Stimulated activated CD4-positive, alpha-beta T cell treated with anti-CD3 and anti-CD28 coated beads, Interleukin-12 subunit alpha, Interleukin-12 subunit beta, amount 100 ng/mL, for 24 hours (primary cell): Measurements from ENCODE around the gene CDK9.
"Not testable (repeated sequence)": the region's sequence is repeated elsewhere in the genome, so short reads cannot be mapped to it uniquely, and the experiment has no call there.

Experiments used
- DNase-seq, 2 experiments: peaks; one replicate each; pipeline ENCODE4 v3.0.0-alpha.2; 2020; ENCODE audit warnings: low read depth in 2 of 2

Gene CDK9

DNA sequence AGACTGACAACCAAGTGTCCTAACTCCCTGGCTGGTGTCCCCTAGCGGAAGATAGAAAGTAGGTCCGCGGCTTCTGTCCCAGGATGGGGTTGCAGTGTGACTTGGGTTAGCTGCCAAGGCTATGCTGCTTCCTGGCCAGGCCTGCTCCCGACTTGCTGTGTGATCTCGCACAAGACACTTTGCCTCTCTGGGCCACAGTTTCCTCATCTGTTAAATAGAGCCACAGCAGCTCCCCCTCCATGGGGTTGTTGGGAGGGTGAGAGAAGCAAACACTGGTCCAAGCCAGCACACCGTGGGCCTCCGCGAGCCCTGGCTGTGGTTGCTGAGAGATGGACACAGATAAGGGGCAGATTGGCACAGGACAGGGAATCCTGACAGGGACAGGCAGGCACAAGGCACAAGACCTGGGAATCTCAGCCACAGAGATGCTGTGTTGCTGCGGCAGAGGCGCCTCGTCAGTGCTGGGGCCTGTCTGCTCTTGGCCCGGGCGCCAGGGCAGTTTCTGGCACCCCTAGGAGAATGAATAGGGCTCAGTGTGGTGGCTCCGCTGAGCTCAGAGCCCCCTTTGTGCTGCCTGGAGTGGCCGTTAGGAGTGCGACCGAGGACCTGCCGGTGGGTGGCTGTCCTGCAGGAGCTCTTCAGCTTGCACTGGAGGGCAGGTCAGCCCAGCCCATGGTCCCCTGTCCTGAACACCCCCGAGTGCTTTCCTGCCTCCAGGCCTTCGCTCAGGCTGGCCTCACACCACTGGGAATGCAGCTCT is 5.5 kb upstream of the CDK9 start:
- DNase-seq = no peak

DNA sequence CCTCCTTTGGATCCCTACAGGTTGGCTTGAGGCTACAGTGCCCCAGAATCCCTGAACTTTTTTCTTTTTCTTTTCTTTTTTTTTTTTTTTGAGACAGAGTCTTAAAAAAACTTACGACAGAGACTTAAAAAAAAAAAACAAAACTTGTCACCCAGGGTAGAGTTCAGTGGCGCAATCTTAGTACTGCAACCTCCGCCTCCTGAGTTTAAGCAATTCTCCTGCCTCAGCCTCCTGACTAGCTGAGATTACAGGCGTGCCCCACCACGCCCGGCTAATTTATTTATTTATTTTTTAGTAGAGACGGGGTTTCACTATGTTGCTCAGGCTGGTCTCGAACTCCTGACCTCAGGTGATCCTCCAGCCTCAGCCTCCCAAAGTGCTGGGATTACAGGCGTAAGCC is 4.9 kb upstream of the CDK9 start:
- not testable (repeated sequence) for DNase-seq

DNA sequence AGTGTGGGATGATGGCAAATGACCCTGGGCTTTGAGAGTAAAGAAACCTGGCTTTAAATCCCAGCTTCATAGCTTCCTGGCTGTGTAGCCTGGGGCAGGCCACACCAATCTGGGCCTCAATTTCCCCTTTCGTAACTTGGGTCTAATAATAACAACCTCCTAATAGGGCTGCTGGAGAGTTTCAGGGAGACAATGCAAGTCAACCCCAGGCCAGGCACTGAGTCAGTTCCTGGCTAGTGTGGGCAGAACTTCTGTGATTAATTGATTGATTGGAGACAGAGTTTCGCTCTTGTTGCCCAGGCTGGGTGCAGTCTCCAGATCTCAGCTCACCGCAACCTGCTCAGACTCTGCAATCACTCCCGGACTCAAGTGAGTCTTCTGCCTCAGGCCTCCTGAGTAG is 4.0 kb upstream of the CDK9 start:
- no peak for DNase-seq

DNA sequence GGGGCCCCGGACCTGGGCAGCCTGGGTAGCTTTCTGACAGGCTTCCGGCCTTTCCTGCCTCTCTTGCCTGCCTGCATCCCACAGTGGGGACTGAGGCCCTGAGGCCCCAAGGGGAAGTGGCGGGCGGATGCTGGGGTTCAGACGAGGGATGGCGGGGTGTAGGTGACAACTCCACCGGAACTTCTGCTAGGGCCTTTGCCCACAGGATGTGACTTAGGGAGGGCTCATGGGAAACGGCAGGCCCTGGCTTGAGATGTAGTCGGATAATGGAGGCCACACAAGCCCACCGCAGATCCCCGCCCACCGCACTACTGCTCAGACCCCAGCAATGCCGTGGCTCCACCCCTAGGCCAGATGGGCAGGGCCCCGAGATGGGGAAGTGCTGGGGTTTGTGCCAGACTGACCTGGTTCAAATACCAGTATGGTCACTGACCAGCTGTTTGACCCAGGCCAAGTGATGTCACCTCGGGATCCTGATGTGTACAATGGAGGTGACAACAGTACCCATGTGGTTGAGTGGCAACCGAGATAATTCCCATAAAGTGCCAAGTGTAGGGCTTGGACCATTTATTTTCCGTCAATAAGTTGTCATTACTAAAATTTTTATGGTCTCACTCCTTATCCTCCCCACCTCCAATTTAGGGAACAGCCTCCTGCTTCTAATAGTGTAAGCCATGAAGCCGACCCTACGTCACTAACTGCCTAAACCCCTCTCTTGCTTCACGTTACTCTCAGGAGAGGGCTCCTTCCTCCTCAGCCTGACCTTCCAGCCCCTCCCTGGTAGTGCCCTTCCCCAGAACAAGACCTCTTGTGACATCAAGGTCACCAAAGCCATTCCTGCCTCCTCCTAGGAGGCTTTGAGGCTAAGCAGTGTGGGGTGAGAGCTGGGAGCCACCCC is 2.5 kb upstream of the CDK9 start:
- peak in 1 of 2 experiments; percentile 63 for DNase-seq

DNA sequence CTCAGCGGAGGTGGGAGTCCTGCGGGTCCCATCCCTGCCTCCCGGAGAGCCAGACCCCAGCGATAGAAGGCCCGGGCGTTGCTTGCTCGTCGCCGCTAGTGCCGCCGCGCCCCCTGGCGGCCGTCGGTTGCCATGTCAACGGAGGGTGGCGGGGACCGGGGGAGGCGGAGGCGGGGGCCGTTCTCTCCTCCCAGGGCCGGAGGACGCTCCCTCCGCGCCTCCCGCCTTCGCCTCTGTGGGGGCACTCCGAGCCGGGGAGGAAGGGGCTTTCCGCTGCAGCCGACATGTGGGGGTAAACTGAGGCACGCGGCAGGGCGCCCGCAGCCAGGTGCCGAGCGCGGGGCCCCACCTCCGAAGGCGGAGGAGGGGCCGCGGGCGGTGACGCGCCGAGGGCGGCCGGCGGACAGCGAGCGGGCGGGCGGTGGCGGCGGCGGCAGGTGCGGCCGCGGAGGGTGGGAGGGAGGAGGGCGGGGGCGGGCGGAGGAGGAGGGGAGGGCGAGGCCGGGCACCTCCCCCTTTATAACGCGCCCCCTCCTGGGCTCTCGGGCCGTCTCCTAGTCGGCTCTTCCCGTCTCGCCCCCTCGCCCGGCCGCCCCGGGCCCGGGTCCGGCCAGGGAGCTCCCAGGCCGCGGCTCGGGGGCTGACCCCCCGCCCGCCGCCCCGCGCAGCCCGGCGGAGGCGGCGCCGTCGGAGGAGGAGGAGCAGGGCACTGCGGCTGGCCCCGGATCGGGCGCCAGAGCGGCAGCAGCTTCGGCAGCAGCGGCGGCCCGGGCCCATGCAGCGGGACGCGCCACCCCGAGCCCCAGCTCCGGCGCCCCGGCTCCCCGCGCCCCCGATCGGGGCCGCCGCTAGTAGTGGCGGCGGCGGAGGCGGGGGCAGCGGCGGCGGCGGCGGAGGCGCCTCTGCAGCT is 556 bp upstream of the CDK9 start:
- peak; percentile 70 to 85 for DNase-seq

DNA sequence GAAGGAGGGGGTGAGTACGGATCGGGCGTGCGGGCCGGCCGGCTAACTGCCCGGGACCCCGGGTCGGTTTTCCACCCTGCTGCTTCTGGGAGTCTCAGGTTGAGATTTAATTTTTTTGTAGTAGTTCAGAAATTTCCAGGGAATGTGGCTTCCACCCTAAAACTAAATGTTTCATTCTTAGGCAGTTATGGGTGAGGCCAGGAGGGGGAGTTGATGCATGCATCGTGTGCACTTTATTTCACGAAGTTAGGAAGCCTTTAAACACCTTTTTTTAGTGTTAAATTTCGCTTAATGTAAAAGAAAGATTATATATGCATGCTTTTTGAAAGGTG is 905 bp downstream of the CDK9 start:
- no peak for DNase-seq

DNA sequence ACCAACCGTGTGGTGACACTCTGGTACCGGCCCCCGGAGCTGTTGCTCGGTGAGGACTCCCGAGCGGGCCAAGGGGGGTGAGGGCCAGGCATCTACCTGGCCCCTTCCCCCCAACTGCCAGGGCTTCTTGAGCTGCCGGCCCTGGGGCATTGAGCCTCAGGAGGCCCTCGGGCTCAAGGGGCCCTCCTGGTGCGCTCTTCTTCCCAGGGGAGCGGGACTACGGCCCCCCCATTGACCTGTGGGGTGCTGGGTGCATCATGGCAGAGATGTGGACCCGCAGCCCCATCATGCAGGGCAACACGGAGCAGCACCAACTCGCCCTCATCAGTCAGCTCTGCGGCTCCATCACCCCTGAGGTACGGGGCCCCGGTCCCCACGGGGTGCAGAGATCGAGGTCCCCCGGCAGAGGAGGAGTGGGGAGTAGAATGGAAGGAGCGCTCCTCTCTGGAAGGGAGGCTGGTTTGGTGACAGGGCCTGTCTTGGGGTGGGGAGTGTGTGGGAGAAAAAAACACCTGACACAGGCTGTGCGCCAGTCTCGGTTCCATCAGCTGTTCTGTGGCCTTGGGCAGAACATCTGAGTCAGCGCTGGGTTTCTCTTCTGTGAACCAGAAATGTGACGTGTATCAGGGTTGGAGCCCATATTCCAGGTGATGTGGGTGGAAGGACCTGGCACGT is 2.6 kb downstream of the CDK9 start:
- peak; percentile 61 to 76 for DNase-seq

DNA sequence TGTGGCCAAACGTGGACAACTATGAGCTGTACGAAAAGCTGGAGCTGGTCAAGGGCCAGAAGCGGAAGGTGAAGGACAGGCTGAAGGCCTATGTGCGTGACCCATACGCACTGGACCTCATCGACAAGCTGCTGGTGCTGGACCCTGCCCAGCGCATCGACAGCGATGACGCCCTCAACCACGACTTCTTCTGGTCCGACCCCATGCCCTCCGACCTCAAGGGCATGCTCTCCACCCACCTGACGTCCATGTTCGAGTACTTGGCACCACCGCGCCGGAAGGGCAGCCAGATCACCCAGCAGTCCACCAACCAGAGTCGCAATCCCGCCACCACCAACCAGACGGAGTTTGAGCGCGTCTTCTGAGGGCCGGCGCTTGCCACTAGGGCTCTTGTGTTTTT is 3.3 kb downstream of the CDK9 start:
- no peak for DNase-seq

DNA sequence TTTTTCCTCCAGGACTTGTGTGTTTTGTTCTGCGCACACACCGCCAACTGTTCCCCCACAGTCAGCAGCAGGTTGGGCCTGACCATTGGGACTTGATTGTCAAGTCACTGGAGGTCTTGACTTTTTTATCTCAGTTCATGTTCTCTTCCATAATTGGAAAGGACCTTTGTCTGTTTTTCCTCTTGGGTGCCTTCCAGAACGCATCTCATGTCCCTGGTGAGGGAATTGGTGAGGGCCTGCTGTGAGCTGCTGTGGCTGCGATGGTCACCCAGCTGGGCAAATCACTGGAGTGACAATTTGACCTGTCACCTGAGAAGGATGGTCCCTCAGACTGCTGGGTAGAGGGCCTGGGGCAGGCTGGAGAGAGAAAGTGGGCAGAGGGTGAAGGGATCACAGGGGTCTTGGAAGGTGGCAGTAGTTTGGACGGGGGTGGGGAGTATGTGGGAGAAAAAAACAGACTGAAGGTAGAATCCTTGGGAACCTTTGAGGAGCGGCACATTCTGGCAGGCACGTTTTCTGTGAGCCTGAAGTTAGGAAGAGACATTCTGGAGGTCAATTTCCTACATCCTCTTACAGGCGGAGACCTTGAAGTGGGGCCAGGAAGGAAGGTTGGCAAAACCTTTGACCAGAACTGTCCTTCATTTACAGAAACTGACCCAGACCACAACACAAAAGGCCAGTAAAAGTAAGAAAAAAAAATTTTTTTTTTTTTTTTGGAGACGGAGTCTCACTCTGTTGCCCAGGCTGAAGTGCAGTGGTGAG is 4.4 kb downstream of the CDK9 start:
- DNase-seq = no peak

DNA sequence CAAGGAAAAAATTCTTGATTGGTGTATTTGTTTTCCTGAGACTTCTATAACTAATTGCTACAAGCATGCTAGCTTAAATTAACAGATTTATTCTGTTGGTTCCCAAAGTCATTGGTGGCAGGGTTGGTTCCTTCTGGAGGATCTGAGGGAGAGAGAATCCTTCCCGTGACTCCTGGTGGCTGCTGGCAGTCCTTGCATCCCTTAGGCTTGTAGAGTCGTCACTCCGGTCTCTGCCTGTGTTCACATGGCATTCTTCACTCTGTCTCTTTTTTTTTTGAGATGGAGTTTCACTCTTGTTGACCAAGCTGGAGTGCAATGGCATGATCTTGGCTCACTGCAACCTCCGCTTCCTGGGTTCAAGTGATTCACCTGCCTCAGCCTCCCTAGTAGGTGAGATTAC is 5.3 kb downstream of the CDK9 start:
- DNase-seq = no peak

DNA sequence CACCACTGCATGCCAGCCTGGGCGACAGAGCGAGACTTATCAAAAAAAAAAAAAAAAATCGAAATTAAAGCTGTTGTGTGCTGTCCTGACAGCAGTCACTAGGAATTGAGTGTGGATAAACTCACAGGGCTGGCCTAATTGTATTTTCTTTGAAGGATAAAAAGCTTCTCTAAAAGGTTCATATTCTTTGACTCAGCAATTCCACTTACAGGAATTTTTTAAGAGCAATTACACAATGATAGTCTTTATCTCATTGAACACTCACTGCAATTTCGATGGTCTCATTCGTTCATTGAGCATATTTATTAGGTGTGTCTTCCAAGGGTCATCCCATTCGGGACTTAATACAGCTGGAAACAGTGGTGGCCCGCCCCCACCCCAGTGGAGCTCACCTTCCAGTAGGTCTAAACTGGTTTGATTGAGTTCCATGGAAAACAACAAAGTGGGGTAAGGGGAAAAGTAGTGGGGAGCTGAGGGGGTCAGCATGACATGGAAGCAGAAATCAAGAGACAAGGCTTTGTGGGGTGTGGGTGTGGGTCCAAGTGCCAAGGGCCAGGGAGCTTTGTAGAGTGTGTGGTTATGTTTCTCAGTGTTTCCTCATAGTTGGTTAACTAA is 6.7 kb downstream of the CDK9 start:
- DNase-seq = no peak

DNA sequence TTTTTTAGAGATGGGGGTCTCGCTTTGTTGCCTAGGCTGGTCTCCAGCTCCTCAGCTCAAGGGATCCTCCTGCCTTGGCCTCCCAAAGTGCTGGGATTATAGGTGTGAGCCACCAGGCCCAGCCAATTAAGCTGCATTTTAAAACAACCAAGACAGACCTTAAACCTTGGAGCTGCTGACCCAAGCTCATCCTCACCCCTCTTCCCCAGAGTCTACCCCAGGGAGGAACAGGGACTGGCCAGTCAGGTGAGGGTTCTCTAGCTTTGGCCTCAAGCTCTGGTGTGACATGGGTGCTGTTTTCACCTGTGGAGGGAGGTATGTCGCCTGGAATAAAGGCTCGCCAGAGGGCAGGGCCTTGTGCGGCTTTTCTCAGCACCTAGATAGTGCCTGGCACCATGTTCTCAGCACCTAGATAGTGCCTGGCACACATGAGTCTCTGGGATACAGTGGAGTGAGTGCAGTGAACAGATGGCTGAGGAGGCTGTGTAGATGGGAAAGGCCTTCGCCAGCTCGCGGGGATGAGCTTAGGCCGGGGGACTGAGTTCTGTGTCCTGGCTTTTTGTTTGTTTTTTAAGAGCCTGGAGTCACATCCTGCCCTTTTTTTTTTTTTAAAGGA is 7.4 kb downstream of the CDK9 start:
- no peak for DNase-seq

DNA sequence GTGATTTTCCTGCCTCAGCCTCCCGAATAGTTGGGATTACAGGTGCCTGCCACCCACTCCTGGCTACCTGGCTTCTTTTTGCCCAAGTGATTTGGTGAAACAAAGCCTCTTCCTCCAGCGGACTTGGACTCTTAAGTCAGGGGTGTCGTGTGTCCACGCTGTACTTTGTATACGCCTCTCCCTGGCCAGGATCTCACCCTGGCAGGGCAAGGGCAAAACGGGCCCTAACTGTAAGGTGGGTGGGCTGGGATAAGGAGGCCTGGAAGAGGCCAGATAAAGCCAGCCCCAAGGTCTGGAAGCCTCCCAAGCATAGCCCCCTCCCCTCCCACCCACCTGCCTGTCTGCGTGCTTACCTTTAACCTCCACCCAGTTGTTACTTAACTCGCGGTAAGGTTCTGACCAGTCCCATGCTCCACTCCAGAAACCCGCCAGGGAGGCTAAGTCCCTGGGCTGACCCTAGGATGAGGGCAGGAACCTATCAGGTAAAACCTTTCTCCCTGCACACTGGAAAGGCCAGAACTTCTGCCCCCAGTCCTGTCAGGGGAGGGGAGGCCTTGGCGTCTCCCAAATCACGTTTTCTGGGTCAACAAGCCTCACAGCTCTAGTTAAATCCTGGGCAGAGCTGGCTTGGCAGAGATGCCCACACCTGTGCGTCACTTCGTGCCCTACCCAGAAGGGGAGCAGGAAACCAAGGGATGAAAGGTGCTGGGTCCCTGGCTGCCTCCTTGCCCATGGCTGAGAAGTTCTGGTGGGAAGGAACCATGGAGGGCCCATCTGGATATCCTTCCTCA is 8.4 kb downstream of the CDK9 start:
- DNase-seq = no peak

DNA sequence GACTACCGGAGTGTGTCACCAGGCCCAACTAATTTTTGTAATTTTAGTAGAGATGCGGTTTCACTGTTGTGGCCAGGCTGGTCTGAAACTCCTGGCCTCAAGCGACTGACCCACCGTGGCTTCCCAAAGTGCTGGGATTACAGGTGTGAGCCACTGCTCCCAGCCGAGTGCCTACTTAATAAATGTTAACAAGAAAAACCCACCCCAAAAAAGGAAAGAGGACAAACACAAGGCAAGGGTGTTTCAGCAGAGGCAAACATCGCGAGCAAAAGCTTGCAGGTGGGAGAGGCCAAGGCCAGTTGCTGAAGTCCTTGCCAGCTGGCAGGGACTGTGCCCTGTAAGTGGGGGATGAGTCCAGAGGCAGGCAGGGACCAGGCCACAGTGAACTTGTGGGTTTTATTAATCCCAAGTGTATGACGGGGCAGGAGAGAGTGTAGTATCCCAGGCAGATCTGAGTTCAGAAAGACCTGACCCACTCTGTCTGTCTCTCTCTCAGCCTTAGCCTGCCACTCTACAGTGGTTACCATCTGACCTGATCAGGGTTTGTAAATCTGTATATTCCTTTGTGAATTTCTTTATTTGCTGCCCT is 10.5 kb downstream of the CDK9 start:
- DNase-seq = no peak

DNA sequence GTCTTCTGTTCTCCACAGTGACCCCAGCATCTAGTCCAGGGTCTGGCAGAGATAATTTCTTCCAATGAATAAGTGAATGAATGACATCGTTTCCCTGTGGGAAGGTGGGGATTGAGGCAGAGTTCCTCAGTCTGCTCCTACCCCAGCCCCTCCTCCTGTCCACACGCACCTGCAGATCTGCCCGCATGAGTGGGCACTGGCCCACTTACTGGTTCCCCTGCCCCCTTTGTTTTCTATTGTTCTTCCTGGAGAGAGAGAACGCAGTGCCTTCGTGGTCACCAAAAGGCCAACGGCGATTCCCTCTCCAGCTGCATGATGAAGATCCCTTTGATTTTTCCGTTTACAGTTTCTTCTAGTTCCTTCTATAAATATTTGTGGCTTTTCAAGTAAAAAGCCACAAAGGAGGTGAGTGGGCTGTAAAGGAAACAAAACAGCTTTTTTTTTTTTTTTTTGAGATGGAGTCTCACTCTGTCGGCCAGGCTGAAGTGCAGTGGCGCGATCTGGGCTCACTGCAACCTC is 11.1 kb downstream of the CDK9 start:
- no peak for DNase-seq

DNA sequence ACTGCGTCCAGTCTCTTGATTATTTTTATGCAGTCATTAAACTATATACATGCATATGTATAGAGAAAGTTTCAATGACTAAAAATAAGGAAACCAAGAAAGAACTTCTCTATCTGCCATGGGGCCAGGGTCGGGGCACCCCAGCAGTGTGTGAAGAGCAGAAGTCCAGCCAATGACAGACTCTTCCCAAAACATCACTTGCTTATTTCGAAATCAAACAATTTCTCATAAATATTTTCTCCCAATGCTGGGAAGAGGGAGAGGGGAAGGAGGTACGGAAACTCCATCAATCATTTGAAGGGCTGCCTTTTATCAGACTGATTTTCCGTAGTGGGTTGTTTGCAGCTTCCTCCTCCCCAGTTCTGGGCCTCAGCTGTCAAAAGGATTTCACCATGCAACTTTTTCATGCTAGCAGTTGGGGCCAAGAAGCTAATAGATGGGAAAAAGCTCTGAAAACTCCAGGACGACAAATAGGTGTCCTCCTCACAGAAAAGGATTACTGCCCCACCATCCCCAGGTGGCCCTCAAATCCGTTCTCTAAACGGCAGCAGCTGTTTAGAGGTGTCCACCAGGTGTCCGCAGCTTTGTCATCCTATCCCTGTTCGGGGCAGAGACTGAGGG is 16.2 kb downstream of the CDK9 start:
- no peak for DNase-seq

DNA sequence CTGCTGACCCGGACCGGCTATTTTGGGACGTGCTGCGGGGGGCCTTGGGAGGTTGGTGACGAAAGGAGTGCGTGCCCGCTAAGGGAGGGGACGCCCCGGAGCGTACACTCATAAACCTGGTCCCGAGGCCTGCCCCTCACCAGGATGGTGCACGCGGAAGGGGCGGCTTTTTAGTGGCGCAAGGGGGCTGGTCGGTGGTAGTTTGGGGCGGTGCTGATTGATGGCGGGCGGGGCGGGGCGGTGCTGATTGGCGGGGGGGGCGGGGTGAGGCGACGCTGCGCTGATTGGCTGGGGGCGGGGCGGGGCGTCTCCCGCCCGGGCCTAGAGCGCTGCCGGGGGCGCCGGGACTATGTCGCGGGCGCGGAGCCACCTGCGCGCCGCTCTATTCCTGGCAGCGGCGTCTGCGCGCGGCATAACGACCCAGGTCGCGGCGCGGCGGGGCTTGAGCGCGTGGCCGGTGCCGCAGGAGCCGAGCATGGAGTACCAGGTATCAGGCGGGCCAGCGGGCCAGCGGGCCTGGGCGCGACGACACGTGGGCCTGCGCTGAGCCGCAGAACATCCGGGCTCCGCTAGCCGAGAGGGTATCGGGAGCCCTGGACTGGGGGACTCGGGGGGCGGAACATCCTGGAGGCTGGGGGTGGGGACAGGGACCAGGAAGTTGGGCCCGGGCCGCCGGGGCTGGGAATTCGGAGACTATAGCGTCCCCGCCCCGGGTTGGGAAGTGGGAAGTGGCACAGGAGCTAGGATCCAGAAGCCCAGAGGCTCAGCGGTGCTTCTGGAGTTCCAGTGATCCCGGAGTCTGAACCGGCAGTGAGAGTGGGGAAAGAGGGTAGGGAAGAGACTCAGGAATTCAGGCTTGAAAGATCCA is 17.0 kb downstream of the CDK9 start, which contains the start of gene FPGS:
TSS of gene FPGS (plus strand) at position 307 of the 868 bp plus-strand sequence. CDS start at position 350, 43 bp downstream.
- peak; percentile 65 to 79 for DNase-seq
